LNCAP (cell line): ENCODE measurements around the gene GALNS.

Experiments
- CTCF ChIP-seq: fragments of 450-650 bp; IDR thresholded peaks from 2 replicates; pipeline ENCODE4 v1.5.1; 2017; ENCODE audit warnings: mild to moderate bottlenecking

GALNS gene

DNA sequence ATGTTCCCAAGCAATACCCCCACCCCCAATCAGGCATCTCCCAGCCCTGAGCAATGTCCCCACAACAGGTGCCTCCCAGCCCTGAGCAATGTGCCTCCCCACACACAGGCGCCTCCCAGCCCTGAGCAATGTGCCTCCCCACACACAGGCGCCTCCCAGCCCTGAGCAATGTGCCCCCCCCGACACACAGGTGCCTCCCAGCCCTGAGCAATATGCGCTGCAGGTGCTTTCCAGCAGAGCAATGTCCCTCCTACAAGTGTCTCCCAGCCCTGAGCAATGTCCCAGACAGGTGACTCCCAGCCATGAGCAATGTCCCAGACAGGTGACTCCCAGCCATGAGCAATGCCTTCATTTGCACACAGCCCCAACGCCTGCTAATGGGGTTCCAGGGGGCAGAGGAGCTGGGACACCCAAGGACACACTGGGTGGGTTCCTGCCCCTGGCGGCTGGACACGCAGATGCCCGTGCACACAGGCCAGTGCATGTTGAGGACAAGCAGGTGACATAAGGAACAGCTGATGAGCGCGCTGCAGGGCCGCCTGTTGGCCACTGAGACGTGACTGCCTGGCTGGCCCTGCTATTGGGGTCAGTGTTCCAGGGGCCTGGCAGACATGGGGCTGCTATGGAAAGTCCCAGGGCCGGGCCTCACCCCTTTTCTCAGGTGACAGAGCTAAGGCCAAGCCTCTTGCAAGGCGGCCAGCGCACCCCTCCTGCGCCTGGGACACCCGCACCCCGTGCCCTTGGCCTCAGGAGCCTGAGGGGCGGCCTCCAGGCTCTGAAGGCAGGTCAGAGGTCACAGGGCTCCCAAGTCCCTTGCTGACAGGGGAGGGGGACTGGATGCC lies 36.6 kb upstream of the GALNS start:
- no peak for TF ChIP-seq CTCF

DNA sequence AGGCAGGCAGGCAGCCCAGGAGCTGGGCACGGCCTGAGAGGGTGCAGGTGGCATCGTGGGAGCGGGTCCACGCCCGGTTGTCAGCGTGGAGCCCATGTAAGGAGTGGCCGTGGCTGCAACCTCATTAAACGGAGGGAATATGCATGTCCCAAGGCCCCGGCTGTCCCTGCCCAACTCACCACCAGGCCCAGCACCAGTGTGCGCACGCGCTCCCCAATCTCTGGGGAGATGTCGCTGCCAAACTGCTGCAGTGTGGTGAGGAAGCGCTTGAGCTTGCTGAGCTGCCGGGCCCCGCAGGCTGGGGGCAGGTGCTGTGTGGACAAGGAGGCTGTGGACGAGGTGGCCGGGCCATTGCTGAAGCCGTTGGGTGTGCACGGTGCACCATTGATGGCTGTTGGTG lies 35.3 kb upstream of the GALNS start:
- no peak for TF ChIP-seq CTCF

GRCh38 chr16:88891083-88891482 lies 34.3 kb upstream of the GALNS start:
- TF ChIP-seq CTCF: no peak

GRCh38 chr16:88888461-88889387 lies 32.0 kb upstream of the GALNS start:
- TF ChIP-seq CTCF: no peak

DNA sequence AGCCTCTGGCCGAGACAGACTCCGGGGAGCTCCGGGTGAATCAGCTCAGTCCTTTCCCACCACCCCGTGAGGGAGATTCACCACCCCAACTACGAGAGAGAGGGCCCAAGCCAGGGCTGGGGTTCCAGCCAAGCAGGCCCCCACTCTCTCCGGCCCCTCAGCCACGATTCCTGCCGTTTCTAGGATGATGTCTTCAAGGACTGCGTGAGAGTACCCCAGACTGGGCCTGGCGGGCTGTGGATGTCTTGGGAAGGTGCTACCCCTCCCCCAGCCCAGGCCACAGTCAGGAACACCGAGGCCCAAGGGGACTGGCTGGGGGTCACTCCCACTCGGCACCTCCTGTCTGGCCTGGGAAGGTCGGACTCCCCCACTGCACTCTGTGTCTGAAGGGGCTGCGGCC lies 31.3 kb upstream of the GALNS start:
- no peak for TF ChIP-seq CTCF

GRCh38 chr16:88886845-88887521 lies 30.2 kb upstream of the GALNS start:
- TF ChIP-seq CTCF: no peak

- TF ChIP-seq CTCF: no peak
These were observed 29.7 kb upstream of the GALNS start for GRCh38 chr16:88886420-88886844.
